SK-N-SH (cell line): ENCODE measurements around the gene AMACR. TPM values are rescaled to one million over a fixed set of nuclear protein-coding genes. Genes with fewer than 3 reads are reported as not detected.

Experiments
- CTCF ChIA-PET: fragments of 300-600, 350-600 bp; formaldehyde crosslinking; extraction: SDS; loops from one replicate; lab custom pipeline; 2021; lab: Yijun Ruan, JAX
- POLR2A ChIA-PET: fragments of 350-600 bp; sonication (Branson Sonifier 250); formaldehyde crosslinking; extraction: SDS; loops from one replicate; lab custom pipeline; 2020; ENCODE audit warnings: antibody characterized with exemption, inconsistent platforms; lab: Yijun Ruan, JAX
- DNase-seq: peaks from one replicate; pipeline ENCODE4 v3.0.0; 2012
- H2AFZ ChIP-seq: fragments of 200-600 bp; sonication (generic); 2 replicates; pipeline ENCODE4 v1.8.1; 2016; ENCODE audit warnings: antibody characterized with exemption, mild to moderate bottlenecking, low read depth
- H3F3A ChIP-seq: fragments of 200-600 bp; sonication (generic); replicated peaks from 2 replicates; pipeline ENCODE3; 2016; ENCODE audit warnings: antibody characterized with exemption, mild to moderate bottlenecking; ENCODE audit not compliant: insufficient read depth
- H3K27ac ChIP-seq, 2 experiments: fragments of 200-500 bp in 1 of 2; fragments of 200-600 bp in 1 of 2; sonication (Bioruptor generic) in 1 of 2; sonication (generic), shearing (Covaris generic) in 1 of 2; 2 replicates each; pipeline versions ENCODE4 v1.5.1 to v1.6.1; 2014 to 2016; ENCODE audit warnings: low read depth in 2 of 2, inconsistent platforms in 1 of 2, low read length in 1 of 2, mild to moderate bottlenecking in 1 of 2, mixed read lengths in 1 of 2
- H3K27me3 ChIP-seq: fragments of 200-600 bp; sonication (generic), shearing (Covaris generic); 2 replicates; pipeline ENCODE4 v1.6.1; 2016; ENCODE audit warnings: mixed run types; ENCODE audit not compliant: insufficient read depth
- H3K36me3 ChIP-seq, 2 experiments: fragments of 200-500 bp in 1 of 2; fragments of 200-600 bp in 1 of 2; sonication (Bioruptor generic) in 1 of 2; sonication (generic) in 1 of 2; replicated peaks in 1 of 2; 2 replicates each; pipeline versions ENCODE3 to v1.5.1; 2014 to 2016; ENCODE audit warnings: low read length in 1 of 2, mild to moderate bottlenecking in 1 of 2; ENCODE audit not compliant: insufficient read depth in 2 of 2, control insufficient read depth in 1 of 2
- H3K4me1 ChIP-seq, 2 experiments: fragments of 200-500 bp in 1 of 2; fragments of 200-600 bp in 1 of 2; sonication (Bioruptor generic) in 1 of 2; sonication (generic), shearing (Covaris generic) in 1 of 2; 2 replicates each; pipeline versions ENCODE4 v1.5.1 to v1.6.1; 2014 to 2016; ENCODE audit warnings: low read depth in 1 of 2, low read length in 1 of 2, mixed run types in 1 of 2; ENCODE audit not compliant: insufficient read depth in 2 of 2, control insufficient read depth in 1 of 2
- H3K4me2 ChIP-seq: fragments of 200-600 bp; sonication (generic), shearing (Covaris generic); 2 replicates; pipeline ENCODE4 v1.6.1; 2017; ENCODE audit warnings: mixed run types
- H3K4me3 ChIP-seq, 2 experiments: fragments of 200-500 bp in 1 of 2; fragments of 200-600 bp in 1 of 2; sonication (Bioruptor generic) in 1 of 2; sonication (generic), shearing (Covaris generic) in 1 of 2; 2 replicates each; pipeline versions ENCODE4 v1.5.1 to v1.8.1; 2014 to 2016; ENCODE audit warnings: low read depth in 2 of 2, inconsistent platforms in 1 of 2, low read length in 1 of 2, mild to moderate bottlenecking in 1 of 2, mixed read lengths in 1 of 2, moderate library complexity in 1 of 2
- H3K79me2 ChIP-seq: fragments of 200-600 bp; sonication (generic); 2 replicates; pipeline ENCODE4 v1.8.1; 2017; ENCODE audit warnings: mild to moderate bottlenecking; ENCODE audit not compliant: insufficient read depth
- H3K9ac ChIP-seq: fragments of 200-600 bp; sonication (generic); 2 replicates; pipeline ENCODE4 v1.6.1; 2017; ENCODE audit warnings: mixed run types
- H3K9me2 ChIP-seq: fragments of 200-600 bp; sonication (generic); 2 replicates; pipeline ENCODE4 v1.6.1; 2017; ENCODE audit warnings: mixed run types
- H3K9me3 ChIP-seq: fragments of 200-600 bp; sonication (generic); 2 replicates; pipeline ENCODE4 v1.6.1; 2017; ENCODE audit warnings: mixed run types, mild to moderate bottlenecking, moderate library complexity
- H4K20me1 ChIP-seq: fragments of 200-600 bp; sonication (generic); 2 replicates; pipeline ENCODE4 v1.6.1; 2017; ENCODE audit warnings: mild to moderate bottlenecking, mixed run types; ENCODE audit not compliant: insufficient read depth
- CHD2 ChIP-seq: fragments of 150-350 bp; IDR thresholded peaks from 2 replicates; pipeline ENCODE4 v1.6.1; 2018; ENCODE audit warnings: low read length; ENCODE audit not compliant: partially characterized antibody
- EZH2phosphoT487 ChIP-seq: fragments of 200-600 bp; sonication (generic); IDR thresholded peaks from 2 replicates; pipeline ENCODE4 v1.6.1; 2017; ENCODE audit warnings: low read depth, mixed run types, mild to moderate bottlenecking, antibody characterized with exemption, moderate library complexity, borderline replicate concordance
- FOSL2 ChIP-seq: IDR thresholded peaks from 2 replicates; pipeline ENCODE4 v1.4.0; 2012; ENCODE audit warnings: low read depth, mild to moderate bottlenecking, moderate library complexity, borderline replicate concordance
- FOXJ3 ChIP-seq: sonication (generic); formaldehyde crosslinking; IDR thresholded peaks from 2 replicates; pipeline ENCODE4 v1.5.1; 2020; ENCODE audit warnings: mild to moderate bottlenecking, missing genetic modification reagents
- GABPA ChIP-seq: IDR thresholded peaks from 2 replicates; pipeline ENCODE4 v1.4.0; 2012; ENCODE audit warnings: low read depth, mild to moderate bottlenecking
- JUND ChIP-seq: IDR thresholded peaks from 2 replicates; pipeline ENCODE4 v1.4.0; 2012
- PBX3 ChIP-seq: IDR thresholded peaks from 2 replicates; pipeline ENCODE4; 2012
- RAD21 ChIP-seq: IDR thresholded peaks from 2 replicates; pipeline ENCODE4 v1.6.1; 2012; ENCODE audit warnings: mild to moderate bottlenecking, low read length
- RFX5 ChIP-seq: IDR thresholded peaks from 2 replicates; pipeline ENCODE4 v1.6.1; 2012; ENCODE audit warnings: mild to moderate bottlenecking, improper control_type of control experiment, low read length
- SIN3A ChIP-seq: IDR thresholded peaks from 2 replicates; pipeline ENCODE4 v1.6.1; 2012; ENCODE audit warnings: low read depth, mild to moderate bottlenecking, low read length, moderate library complexity, borderline replicate concordance
- SMC3 ChIP-seq: IDR thresholded peaks from 2 replicates; pipeline ENCODE4 v1.6.1; 2012; ENCODE audit warnings: low read depth, low read length, improper control_type of control experiment
- TAF1 ChIP-seq: IDR thresholded peaks from 2 replicates; pipeline ENCODE4 v1.6.1; 2012; ENCODE audit warnings: low read depth, mild to moderate bottlenecking, low read length, moderate library complexity, borderline replicate concordance
- TCF12 ChIP-seq: IDR thresholded peaks from 2 replicates; pipeline ENCODE4 v1.4.0; 2012
- USF1 ChIP-seq: IDR thresholded peaks from 2 replicates; pipeline ENCODE4 v1.4.0; 2012; ENCODE audit warnings: low read depth, borderline replicate concordance
- USF2 ChIP-seq: fragments of 150-350 bp; IDR thresholded peaks from 2 replicates; pipeline ENCODE4 v1.6.1; 2017; ENCODE audit warnings: antibody characterized with exemption, low read length, low read depth, borderline replicate concordance
- WGBS: methylation state at CpG from one replicate; pipeline ENCODE4 v1.1.6; 2017; ENCODE audit warnings: low lambda C conversion rate; 5-methylcytosine and 5-hydroxymethylcytosine counted together
- polyA plus RNA-seq, 3 experiments: library from polyadenylated mRNA; depleted of rRNA; stranded (reverse); fragments of >200 nt; gene quantifications; 2 replicates each; pipeline ENCODE4 v1.2.3, GENCODE V29; 2012

The AMACR gene
- polyA plus RNA-seq, 1 of the 3 experiments (the other 2 are of a cell fraction): 11.8 TPM

- WGBS: 50% methylated on average over 2 of the region's 4 CpGs
- CTCF ChIA-PET: interaction anchor here (1.0 kb wide), 1 partner anchor 17 kb away, joined by 4 read pairs; no protein-coding TSS in a partner anchor
Observed at GRCh38 chr5:34015120-34015822, 7.4 kb upstream of the AMACR start.

DNA sequence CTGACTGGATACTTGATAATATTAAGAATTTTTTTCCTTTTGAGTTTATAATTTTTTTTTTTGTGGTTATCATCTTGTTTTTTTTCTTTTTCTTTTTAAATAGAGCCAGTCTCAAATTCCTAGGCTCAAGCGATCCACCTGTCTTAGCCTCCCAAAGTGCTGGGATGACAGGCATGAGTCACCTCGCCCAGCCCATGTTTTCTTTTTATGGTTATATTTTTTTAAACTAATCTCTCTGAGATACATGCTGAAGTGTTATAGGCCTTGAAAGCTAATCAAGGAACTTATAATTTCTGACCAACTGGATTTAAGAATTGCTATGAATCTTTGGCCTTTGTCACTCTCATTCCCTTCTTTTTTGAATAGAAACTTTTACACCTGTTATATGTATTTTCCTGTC is 6.8 kb upstream of the AMACR start:
- TF ChIP-seq SIN3A: no peak
- Histone ChIP-seq H3K27ac (no peak overlapping the region), H3K9ac (no peak overlapping the region), H3K4me1 (peaks cover 0 to 2% of the 10 kb centered on the region in 2 experiments; a peak in 2 of 4 replicates), H3F3A (peaks cover 10% of the 10 kb centered on the region), H3K9me3 (no peaks in the 10 kb centered on the region), H2AFZ (no peak overlapping the region), H3K79me2 (no peaks in the 10 kb centered on the region), H3K4me2 (no peak overlapping the region), H3K9me2 (no peaks in the 10 kb centered on the region), H3K36me3 (peaks cover 0 to 3% of the 10 kb centered on the region in 2 experiments), H3K4me3 (no peak overlapping the region), H4K20me1 (no peaks in the 10 kb centered on the region), H3K27me3 (no peaks in the 10 kb centered on the region)
- ChIA-PET POLR2A (no interaction called here), CTCF (interaction anchor here (1.0 kb wide), 1 partner anchor 17 kb away, joined by 4 read pairs; no protein-coding TSS in a partner anchor)
- WGBS: 89% methylated on average over 2 of the region's 2 CpGs
- no peak for DNase-seq

More at GRCh38 chr5:34015120-34015822, 7.4 kb upstream of the AMACR start:
- Histone ChIP-seq H3K9ac (no peak overlapping the region), H3K27me3 (no peaks in the 10 kb centered on the region), H2AFZ (no peak overlapping the region), H3K9me2 (no peaks in the 10 kb centered on the region), H3K9me3 (no peaks in the 10 kb centered on the region), H3K4me3 (no peak overlapping the region), H4K20me1 (no peaks in the 10 kb centered on the region), H3K79me2 (no peaks in the 10 kb centered on the region)
- POLR2A ChIA-PET: no interaction called here
- DNase-seq: no peak
- TF ChIP-seq TCF12 (no peak), EZH2phosphoT487 (no peak), USF1 (no peak), FOSL2 (no peak), RAD21 (no peak), CHD2 (no peak), GABPA (no peak), TAF1 (no peak), RFX5 (no peak)
- TF ChIP-seq, all 33 proteins: peak for 0
- no peak overlapping the region for H3K4me2 ChIP-seq
- H3K36me3 ChIP-seq: peaks cover 0 to 3% of the 10 kb centered on the region in 2 experiments
- peaks cover 0 to 2% of the 10 kb centered on the region in 2 experiments; a peak in 1 of 4 replicates for H3K4me1 ChIP-seq
- H3K27ac ChIP-seq: no peak overlapping the region
- H3F3A ChIP-seq: peaks cover 4% of the 10 kb centered on the region

DNA sequence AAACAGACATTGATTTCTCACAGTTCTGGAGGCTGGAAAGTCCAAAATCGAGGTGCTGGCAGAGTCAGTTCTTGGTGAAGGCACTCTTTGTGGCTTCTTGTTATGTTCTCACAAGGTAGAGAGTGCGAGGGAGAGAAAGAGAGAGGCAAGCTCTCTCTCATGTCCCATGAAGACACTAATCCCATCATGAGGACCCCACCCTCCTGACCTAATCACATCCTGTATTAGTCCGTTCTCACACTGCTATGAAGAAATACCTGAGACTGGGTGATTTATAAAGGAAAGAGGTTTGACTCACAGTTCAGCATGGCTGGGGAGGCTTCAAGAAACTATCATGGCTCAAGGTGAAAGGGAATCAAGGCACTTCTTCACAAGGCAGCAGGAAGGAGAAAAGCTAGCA is 5.7 kb upstream of the AMACR start:
- no peak for DNase-seq
- H2AFZ ChIP-seq: no peak overlapping the region
- POLR2A ChIA-PET: no interaction called here
- TF ChIP-seq USF2: no peak
- TF ChIP-seq CHD2: no peak
- TF ChIP-seq PBX3: no peak
- no peak for TF ChIP-seq SMC3
- no peak for TF ChIP-seq JUND
- TF ChIP-seq FOXJ3 (CRISPR knock-in tag): no peak
- TF ChIP-seq GABPA: no peak
- TF ChIP-seq TAF1: no peak
- no peak for TF ChIP-seq RFX5

More for the DNA sequence above, 5.7 kb upstream of the AMACR start:
- Histone ChIP-seq H3K9me2 (no peaks in the 10 kb centered on the region), H4K20me1 (no peaks in the 10 kb centered on the region), H3K79me2 (no peaks in the 10 kb centered on the region), H3K9ac (no peak overlapping the region), H3K4me1 (peaks cover 2 to 7% of the 10 kb centered on the region in 2 experiments), H3K4me3 (no peak overlapping the region), H3K27me3 (no peaks in the 10 kb centered on the region), H3K36me3 (peaks cover 0 to 3% of the 10 kb centered on the region in 2 experiments), H3K9me3 (no peaks in the 10 kb centered on the region), H3F3A (peaks cover 21% of the 10 kb centered on the region), H3K27ac (no peak overlapping the region), H3K4me2 (no peak overlapping the region)
- WGBS: 73% methylated on average over 3 of the region's 3 CpGs
- CTCF ChIA-PET: no interaction called here
